Measurements from ENCODE around the gene HNRNPH1. TPM values are rescaled to one million over a fixed set of nuclear protein-coding genes. Genes with fewer than 3 reads are reported as not detected.

The HNRNPH1 gene
- total and polyA plus RNA-seq, 10 donors = 214 to 931 (median 693) TPM

DNA sequence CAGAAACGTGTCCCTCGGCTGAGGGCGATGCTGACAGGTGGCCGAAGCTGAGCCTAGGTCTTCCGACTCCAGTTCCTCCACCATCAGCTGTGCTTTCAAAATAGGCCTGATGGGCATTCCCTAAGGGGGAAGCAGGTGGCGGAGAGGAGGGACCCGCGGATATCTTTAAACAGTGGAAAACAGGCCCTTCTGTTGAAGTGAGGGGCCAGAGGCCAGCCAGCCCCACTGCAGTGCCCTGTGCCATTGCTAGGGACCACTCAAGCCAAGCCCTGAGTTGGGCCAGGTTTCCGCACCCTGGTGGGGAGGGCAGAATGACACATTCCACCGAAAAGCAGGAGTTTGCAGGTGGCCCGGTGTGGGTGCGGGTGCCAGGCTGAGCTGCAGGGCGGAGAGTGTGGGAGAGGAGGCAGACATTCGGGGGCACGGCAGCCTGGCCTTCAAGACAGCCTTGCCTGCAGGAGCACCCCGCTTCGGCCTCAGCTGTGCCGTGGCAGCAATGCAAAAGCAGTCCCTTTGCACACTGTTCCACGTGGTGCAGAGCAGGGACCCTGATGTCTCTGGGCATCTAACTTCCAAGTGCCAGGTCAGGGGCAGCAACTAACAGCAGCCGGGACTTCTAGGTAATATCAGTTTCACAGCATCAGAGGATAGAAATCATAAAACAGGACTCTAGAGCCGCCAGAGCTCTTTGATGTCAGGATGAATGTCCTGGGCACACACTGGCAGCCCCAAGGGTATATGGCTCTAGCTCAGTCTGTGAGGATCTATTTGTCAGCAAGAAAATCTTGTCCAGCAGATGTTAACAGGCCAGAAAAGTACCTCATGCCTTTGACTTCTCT is 17.2 kb downstream of the HNRNPH1 start:
- TF ChIP-seq, protein P1, sequence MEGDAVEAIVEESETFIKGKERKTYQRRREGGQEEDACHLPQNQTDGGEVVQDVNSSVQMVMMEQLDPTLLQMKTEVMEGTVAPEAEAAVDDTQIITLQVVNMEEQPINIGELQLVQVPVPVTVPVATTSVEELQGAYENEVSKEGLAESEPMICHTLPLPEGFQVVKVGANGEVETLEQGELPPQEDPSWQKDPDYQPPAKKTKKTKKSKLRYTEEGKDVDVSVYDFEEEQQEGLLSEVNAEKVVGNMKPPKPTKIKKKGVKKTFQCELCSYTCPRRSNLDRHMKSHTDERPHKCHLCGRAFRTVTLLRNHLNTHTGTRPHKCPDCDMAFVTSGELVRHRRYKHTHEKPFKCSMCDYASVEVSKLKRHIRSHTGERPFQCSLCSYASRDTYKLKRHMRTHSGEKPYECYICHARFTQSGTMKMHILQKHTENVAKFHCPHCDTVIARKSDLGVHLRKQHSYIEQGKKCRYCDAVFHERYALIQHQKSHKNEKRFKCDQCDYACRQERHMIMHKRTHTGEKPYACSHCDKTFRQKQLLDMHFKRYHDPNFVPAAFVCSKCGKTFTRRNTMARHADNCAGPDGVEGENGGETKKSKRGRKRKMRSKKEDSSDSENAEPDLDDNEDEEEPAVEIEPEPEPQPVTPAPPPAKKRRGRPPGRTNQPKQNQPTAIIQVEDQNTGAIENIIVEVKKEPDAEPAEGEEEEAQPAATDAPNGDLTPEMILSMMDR (IDR thresholded peaks at IDR 0.05 in 8 of 11, conservative IDR thresholded peaks at IDR 0.05 in 3 of 11) = no peak
- peak in 1 of 3 donors; percentile 75 for TF ChIP-seq POLR2AphosphoS5 (IDR thresholded peaks at IDR 0.05)
- Histone ChIP-seq H3K27me3 (replicated peaks in 1 of 7) (no peaks in the 10 kb centered on the region), H3K36me3 (peaks cover 0 to 100% (median 79%) of the 10 kb centered on the region in 6 donors), H3K4me3 (no peak overlapping the region), H3K27ac (peak overlapping the region in 1 of 8 donors; percentile 65), H3K9me3 (no peaks in the 10 kb centered on the region), H3K4me1 (peaks cover 0 to 57% (median 27%) of the 10 kb centered on the region in 6 donors)
- WGBS, 5 donors = 86 to 93% (median 91%) methylated on average over 19 to 21 of the region's 21 CpGs
- DNase-seq = peak; percentile 62
- intact Hi-C loops (cut with DNase I; ENCODE audit: low total_unique reads) = no loop called here

GRCh38 chr5:179605026-179605833 is 18.2 kb downstream of the HNRNPH1 start:
- peaks cover 0 to 47% (median 22%) of the 10 kb centered on the region in 6 donors for H3K4me1 ChIP-seq
- peak; percentile 30 for DNase-seq
- no peaks in the 10 kb centered on the region for H3K27me3 ChIP-seq (replicated peaks in 1 of 7)
- intact Hi-C loops (cut with DNase I; ENCODE audit: low total_unique reads) = no loop called here
- TF ChIP-seq POLR2A (IDR thresholded peaks at IDR 0.05) = no peak
- peak in 1 of 3 donors; percentile 11 for TF ChIP-seq POLR2AphosphoS5 (IDR thresholded peaks at IDR 0.05)
- 70 to 83% (median 77%) methylated on average over 7 to 10 of the region's 10 CpGs for WGBS, 5 donors
- H3K27ac ChIP-seq = peak overlapping the region in 6 of 8 donors; percentile 7 to 67 (median 60)
- no peak overlapping the region for H3K4me3 ChIP-seq
- no peaks in the 10 kb centered on the region for H3K9me3 ChIP-seq
- peaks cover 0 to 100% (median 76%) of the 10 kb centered on the region in 6 donors for H3K36me3 ChIP-seq

GRCh38 chr5:179603308-179603707 is 20.2 kb downstream of the HNRNPH1 start:
- intact Hi-C loops (cut with DNase I; ENCODE audit: low total_unique reads) = no loop called here
- peaks cover 0 to 35% (median 12%) of the 10 kb centered on the region in 6 donors for H3K4me1 ChIP-seq
- no peak overlapping the region for H3K4me3 ChIP-seq
- TF ChIP-seq POLR2A (IDR thresholded peaks at IDR 0.05) = no peak
- TF ChIP-seq POLR2AphosphoS5 (IDR thresholded peaks at IDR 0.05) = no peak
- TF ChIP-seq, protein P1 (IDR thresholded peaks at IDR 0.05 in 8 of 11, conservative IDR thresholded peaks at IDR 0.05 in 3 of 11) = no peak
- peak; percentile 58 for DNase-seq
- no peaks in the 10 kb centered on the region for H3K27me3 ChIP-seq (replicated peaks in 1 of 7)
- H3K27ac ChIP-seq = peak overlapping the region in 3 of 8 donors; percentile 57 to 67 (median 60)
- peaks cover 0 to 100% (median 78%) of the 10 kb centered on the region in 6 donors for H3K36me3 ChIP-seq
- WGBS, 5 donors = 94 to 98% (median 96%) methylated on average over 12 of the region's 12 CpGs
- no peaks in the 10 kb centered on the region for H3K9me3 ChIP-seq

- Histone ChIP-seq H3K4me1 (peaks cover 0 to 23% (median 12%) of the 10 kb centered on the region in 6 donors), H3K36me3 (peaks cover 0 to 100% (median 83%) of the 10 kb centered on the region in 6 donors), H3K4me3 (no peak overlapping the region), H3K27ac (no peak overlapping the region), H3K9me3 (no peaks in the 10 kb centered on the region), H3K27me3 (replicated peaks in 1 of 7) (no peaks in the 10 kb centered on the region)
- 93 to 97% (median 96%) methylated on average over 13 to 18 of the region's 18 CpGs for WGBS, 5 donors
- intact Hi-C loops (cut with DNase I; ENCODE audit: low total_unique reads) = no loop called here
- DNase-seq = peak; percentile 40
- peak in 1 of 3 donors; percentile 41 for TF ChIP-seq POLR2AphosphoS5 (IDR thresholded peaks at IDR 0.05)
- no peak for TF ChIP-seq POLR2A (IDR thresholded peaks at IDR 0.05)
Observed at GRCh38 chr5:179601871-179602625, 21.4 kb downstream of the HNRNPH1 start.

Data from spleen (tissue), 11 donors.